Putamen (tissue), 1 donor: ENCODE data around the gene OSBPL6.
"Not testable (repeated sequence)": the region's sequence is repeated elsewhere in the genome, so short reads cannot be mapped to it uniquely, and the experiment has no call there.

Experiments
- DNase-seq: peaks from one replicate; pipeline ENCODE4 v3.0.0-alpha.2; 2016; ENCODE audit warnings: low spot score

OSBPL6 gene

GRCh38 chr2:178350051-178350450 is 155.7 kb downstream of the OSBPL6 start:
- no peak for DNase-seq

GRCh38 chr2:178357704-178358103 is 163.4 kb downstream of the OSBPL6 start:
- not testable (repeated sequence) for DNase-seq

GRCh38 chr2:178359192-178359912 is 165.0 kb downstream of the OSBPL6 start:
- DNase-seq, result no peak

- DNase-seq, result no peak
Observed at GRCh38 chr2:178361588-178361987, 167.3 kb downstream of the OSBPL6 start.

- no peak for DNase-seq
Observed at GRCh38 chr2:178363252-178363651, 168.9 kb downstream of the OSBPL6 start.

- DNase-seq, result no peak
Observed at GRCh38 chr2:178365116-178365515, 170.8 kb downstream of the OSBPL6 start.

GRCh38 chr2:178366412-178366811 is 172.1 kb downstream of the OSBPL6 start:
- no peak for DNase-seq

GRCh38 chr2:178367344-178367743 is 173.0 kb downstream of the OSBPL6 start:
- no peak for DNase-seq

GRCh38 chr2:178374865-178375264 is 180.6 kb downstream of the OSBPL6 start:
- DNase-seq, result no peak

GRCh38 chr2:178377046-178377445 is 182.7 kb downstream of the OSBPL6 start:
- DNase-seq, result no peak

GRCh38 chr2:178379162-178380004 is 185.1 kb downstream of the OSBPL6 start:
- no peak for DNase-seq

GRCh38 chr2:178380763-178381162 is 186.5 kb downstream of the OSBPL6 start:
- no peak for DNase-seq

GRCh38 chr2:178383718-178384117 is 189.4 kb downstream of the OSBPL6 start:
- no peak for DNase-seq

- no peak for DNase-seq
Observed at GRCh38 chr2:178385595-178386148, 191.4 kb downstream of the OSBPL6 start.

GRCh38 chr2:178386986-178387597 is 192.8 kb downstream of the OSBPL6 start:
- DNase-seq, result no peak

GRCh38 chr2:178388287-178388686 is 194.0 kb downstream of the OSBPL6 start:
- no peak for DNase-seq

- no peak for DNase-seq
Observed at GRCh38 chr2:178391701-178392100, 197.4 kb downstream of the OSBPL6 start.

GRCh38 chr2:178392215-178392614 is 197.9 kb downstream of the OSBPL6 start:
- DNase-seq, result no peak

- no peak for DNase-seq
Observed at GRCh38 chr2:178394859-178395258, 200.5 kb downstream of the OSBPL6 start.

GRCh38 chr2:178395295-178395694 is 201.0 kb downstream of the OSBPL6 start:
- DNase-seq, result no peak

- no peak for DNase-seq
Observed at GRCh38 chr2:178395941-178396570, 201.7 kb downstream of the OSBPL6 start.

GRCh38 chr2:178397002-178397605 is 202.8 kb downstream of the OSBPL6 start:
- peak; percentile 13 for DNase-seq
